ENCODE results near the gene CCM2L.
A peak's percentile ranks its signal among the peaks of the same experiment; 100 is the strongest.

The CCM2L gene

GRCh38 chr20:32010101-32010500, at the start of gene CCM2L:
Gene CCM2L, plus strand, starts transcription at chr20:32010438. Its CDS starts 17 bp downstream, at chr20:32010455.
- DNase-seq (ENCODE audit: low spot score): no peak

GRCh38 chr20:31962761-31963160, 47.5 kb upstream of the CCM2L start:
- no peak for DNase-seq (ENCODE audit: low spot score)

GRCh38 chr20:31963889-31964288, 46.3 kb upstream of the CCM2L start:
- no peak for DNase-seq (ENCODE audit: low spot score)

- no peak for DNase-seq (ENCODE audit: low spot score)
Observed at GRCh38 chr20:31966991-31967655, 43.1 kb upstream of the CCM2L start.

GRCh38 chr20:31967830-31968249, 42.4 kb upstream of the CCM2L start, which contains the start of gene XKR7:
Gene XKR7, plus strand, starts transcription at chr20:31968151. Its CDS starts 25 bp downstream, at chr20:31968176.
- DNase-seq (ENCODE audit: low spot score): no peak

GRCh38 chr20:31968291-31969126, 41.7 kb upstream of the CCM2L start:
- peak; percentile 92 for DNase-seq (ENCODE audit: low spot score)

GRCh38 chr20:31969991-31970390, 40.2 kb upstream of the CCM2L start:
- no peak for DNase-seq (ENCODE audit: low spot score)

- DNase-seq (ENCODE audit: low spot score): no peak
Observed at GRCh38 chr20:31972471-31973021, 37.7 kb upstream of the CCM2L start.

GRCh38 chr20:31974296-31974695, 35.9 kb upstream of the CCM2L start:
- no peak for DNase-seq (ENCODE audit: low spot score)

GRCh38 chr20:31974951-31975487, 35.2 kb upstream of the CCM2L start:
- DNase-seq (ENCODE audit: low spot score): no peak

GRCh38 chr20:31975874-31976273, 34.4 kb upstream of the CCM2L start:
- no peak for DNase-seq (ENCODE audit: low spot score)

- no peak for DNase-seq (ENCODE audit: low spot score)
Observed at GRCh38 chr20:31977080-31977479, 33.2 kb upstream of the CCM2L start.

- DNase-seq (ENCODE audit: low spot score): no peak
Observed at GRCh38 chr20:31979713-31980426, 30.4 kb upstream of the CCM2L start.

GRCh38 chr20:31981784-31982183, 28.5 kb upstream of the CCM2L start:
- no peak for DNase-seq (ENCODE audit: low spot score)

- no peak for DNase-seq (ENCODE audit: low spot score)
Observed at GRCh38 chr20:31984981-31985471, 25.2 kb upstream of the CCM2L start.

- DNase-seq (ENCODE audit: low spot score): no peak
Observed at GRCh38 chr20:31987744-31988143, 22.5 kb upstream of the CCM2L start.

- no peak for DNase-seq (ENCODE audit: low spot score)
Observed at GRCh38 chr20:31988430-31989015, 21.7 kb upstream of the CCM2L start.

GRCh38 chr20:31989030-31989645, 21.1 kb upstream of the CCM2L start:
- no peak for DNase-seq (ENCODE audit: low spot score)

- DNase-seq (ENCODE audit: low spot score): no peak
Observed at GRCh38 chr20:31990641-31991338, 19.4 kb upstream of the CCM2L start.

- no peak for DNase-seq (ENCODE audit: low spot score)
Observed at GRCh38 chr20:31991339-31991705, 18.9 kb upstream of the CCM2L start.

Measured in AG08396 (cell line).